HG03520 (cell line): ENCODE measurements around the gene LIMA1.
"Not testable (repeated sequence)": the region's sequence is repeated elsewhere in the genome, so short reads cannot be mapped to it uniquely, and the experiment has no call there.

Experiments
- ATAC-seq: cut with Tn5 transposase; IDR thresholded peaks from one replicate; pipeline ENCODE4 v1.9.1; 2021; ENCODE audit warnings: mild to moderate bottlenecking, moderate library complexity; ENCODE audit not compliant: unreplicated experiment

Gene LIMA1

GRCh38 chr12:50283229-50283923, at the start of gene LIMA1:
LIMA1 (minus strand) TSS chr12:50283520; CDS start chr12:50248751, 34,769 bp downstream.
- peak; percentile 85 for ATAC-seq

DNA sequence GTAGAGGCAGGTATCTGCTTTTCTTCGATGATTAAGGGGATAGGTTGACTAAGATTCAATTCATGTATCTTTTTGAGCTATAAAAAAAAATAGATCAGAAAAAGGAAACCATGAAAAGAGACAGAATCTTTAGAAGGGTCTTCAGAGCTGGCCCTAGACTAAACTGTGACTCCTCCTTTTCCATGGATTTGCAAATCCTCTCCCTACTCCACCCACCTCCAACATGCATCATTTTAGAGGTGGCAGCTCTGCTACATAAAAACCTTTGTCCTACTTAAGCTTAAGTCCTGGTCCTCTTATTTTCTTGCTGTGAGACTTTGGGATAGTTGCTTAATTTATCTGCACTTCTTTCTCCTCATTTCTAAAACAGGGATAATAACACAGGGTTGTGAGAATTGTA, 48.4 kb upstream of the LIMA1 start:
- ATAC-seq = no peak

DNA sequence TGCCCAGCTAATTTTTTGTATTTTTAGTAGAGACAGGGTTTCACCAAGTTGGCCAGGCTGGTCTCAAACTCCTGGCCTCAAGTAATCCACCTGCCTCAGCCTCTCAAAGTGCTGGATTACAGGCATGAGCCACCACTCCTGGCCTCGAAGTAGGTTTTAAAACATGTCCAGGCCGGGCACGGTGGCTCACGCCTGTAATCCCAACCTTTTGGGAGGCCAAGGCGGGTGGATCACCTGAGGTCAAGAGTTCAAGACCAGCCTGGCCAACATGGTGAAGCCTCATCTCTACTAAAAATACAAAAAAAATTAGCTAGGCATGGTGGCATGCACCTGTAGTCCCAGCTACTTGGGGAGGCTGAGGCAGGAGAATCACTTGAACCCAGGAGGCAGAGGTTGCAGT, 45.3 kb upstream of the LIMA1 start:
- ATAC-seq = not testable (repeated sequence)

DNA sequence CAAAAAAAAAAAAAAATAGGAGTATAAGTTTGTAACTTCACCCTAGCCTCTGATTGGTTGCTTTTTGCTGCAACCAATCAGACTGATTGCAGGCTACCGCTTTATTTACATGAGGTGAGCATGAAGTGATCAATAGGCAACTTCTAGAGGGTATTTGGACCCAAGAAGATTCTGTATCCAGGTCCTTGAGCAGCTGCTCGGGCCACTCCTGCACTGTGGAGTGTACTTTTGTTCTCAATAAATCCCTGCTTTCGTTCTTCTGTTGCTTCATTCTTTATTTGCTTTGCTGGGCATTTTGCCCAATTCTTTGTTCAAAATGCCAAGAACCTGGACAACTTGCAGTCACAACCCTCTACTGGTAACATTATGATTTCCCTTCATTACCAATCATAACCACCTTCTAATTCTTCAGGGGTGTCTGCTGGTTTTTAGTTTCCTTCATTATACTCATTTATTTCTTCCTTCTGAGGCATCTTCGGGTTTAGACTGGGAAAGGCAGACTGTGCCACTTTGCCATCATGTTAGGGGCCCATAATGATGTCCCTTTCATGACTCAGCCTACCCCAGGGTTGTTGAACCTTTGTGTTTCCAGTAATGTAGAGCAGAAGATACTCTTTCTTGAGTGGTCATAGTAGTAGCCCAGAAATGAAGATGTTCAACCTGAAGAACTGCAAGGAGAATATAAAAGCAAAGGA, 43.4 kb upstream of the LIMA1 start:
- no peak for ATAC-seq

- ATAC-seq = no peak
Measured at GRCh38 chr12:50325890-50326391, 42.6 kb upstream of the LIMA1 start.

DNA sequence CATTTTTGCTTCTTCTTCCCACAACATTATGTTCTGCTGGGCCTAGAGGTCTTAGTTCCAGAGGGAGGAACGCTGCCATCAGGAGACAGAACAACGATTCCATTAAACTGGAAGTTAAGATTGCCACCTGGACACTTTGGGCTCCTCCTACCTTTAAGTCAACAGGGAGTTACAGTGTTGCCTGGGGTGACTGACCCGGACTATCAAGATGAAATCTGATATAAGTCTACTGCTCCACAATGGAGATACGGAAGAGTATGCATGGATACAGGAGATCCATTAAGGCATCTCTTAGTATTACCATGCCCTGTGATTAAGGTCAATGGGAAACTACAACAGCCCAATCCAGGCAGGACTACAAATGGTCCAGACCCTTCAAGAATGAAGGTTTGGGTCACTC, 41.5 kb upstream of the LIMA1 start:
- ATAC-seq = not testable (repeated sequence)

DNA sequence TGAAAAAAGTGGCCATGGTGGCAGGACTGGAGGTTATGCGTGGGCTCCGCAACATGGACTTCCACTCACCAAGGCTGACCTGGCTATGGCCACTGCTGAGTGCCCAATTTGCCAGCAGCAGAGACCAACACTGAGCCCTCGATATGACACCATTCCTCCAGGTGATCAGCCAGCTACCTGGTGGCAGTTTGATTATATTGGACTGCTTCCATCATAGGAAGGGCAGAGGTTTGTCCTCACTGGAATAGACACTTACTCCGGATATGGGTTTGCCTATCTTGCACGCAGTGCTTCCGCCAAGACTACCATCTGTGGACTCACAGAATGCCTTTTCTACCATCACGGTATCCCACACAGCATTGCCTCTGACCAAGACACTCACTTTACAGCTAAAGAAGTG, 40.8 kb upstream of the LIMA1 start:
- not testable (repeated sequence) for ATAC-seq

DNA sequence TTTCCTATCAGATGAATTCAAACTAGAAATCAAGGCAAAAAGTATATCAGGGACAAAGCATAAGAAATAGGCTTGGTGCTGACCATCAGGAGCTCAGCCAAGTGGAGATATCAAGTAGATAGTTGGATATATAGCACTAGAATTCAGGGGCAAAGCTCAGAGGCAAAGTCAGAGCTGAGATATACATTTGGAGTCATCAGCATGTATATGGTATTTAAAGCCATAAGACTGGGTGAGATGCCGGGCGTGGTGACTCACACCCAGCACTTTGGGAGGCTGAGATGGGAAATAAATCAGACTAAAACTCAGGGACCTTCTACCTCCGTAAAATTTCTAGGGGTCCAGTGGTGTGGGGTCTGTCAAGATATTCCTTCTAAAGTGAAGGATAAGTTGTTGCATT, 38.9 kb upstream of the LIMA1 start:
- ATAC-seq = no peak

GRCh38 chr12:50317203-50317602, 33.9 kb upstream of the LIMA1 start:
- no peak for ATAC-seq

DNA sequence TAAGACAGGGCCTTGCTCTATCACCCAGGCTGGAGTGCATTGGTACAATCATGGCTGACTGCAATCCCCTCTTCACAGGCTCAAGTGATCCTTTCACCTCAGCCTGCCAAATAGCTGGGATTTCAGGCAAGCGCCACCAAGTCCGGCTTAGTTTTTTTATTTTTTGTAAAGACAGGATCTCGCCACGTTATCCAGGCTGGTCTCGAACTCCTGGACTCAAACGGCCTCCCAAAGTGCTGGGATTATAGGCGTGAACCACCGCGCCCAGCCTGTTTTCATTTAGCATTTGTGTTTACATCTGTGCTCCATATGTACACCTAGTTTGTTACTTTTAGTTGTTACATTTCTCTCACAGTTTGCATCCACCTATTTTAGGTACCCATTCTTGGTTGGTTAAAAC, 32.5 kb upstream of the LIMA1 start:
- no peak for ATAC-seq

- ATAC-seq = no peak
Measured at GRCh38 chr12:50314636-50315312, 31.5 kb upstream of the LIMA1 start.

GRCh38 chr12:50313971-50314370, 30.7 kb upstream of the LIMA1 start:
- ATAC-seq = not testable (repeated sequence)

DNA sequence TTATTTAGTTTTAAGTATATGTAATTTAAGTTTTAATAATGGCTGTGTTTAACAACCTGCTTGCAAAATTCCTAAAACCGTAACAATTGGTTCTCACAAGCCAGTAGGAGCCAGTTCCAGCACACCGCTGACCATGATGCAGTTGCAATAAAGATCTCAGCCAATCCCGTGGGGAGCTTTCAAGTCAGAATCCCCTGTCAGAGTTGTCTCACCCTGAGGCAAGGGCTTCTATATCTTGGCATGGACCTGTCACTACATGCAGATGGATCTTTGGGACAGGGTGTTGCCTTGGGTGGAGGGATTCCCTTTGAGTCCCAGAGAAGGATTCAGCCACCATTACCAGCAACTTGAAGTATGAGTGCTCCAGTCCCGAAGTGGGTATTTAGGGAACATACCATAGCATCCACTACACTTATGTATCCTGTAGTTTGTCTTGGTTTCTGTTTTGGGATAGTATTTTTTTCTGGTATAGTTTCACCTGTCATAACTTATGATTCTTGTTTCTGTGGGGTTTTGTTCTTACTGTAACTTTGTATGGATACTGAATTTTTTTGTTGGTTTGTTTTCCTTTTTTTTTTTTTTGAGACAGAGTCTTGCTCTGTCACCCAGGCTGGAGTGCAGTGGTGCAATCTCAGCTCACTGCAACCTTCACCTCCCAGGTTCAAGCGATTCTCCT, 30.1 kb upstream of the LIMA1 start:
- no peak for ATAC-seq

DNA sequence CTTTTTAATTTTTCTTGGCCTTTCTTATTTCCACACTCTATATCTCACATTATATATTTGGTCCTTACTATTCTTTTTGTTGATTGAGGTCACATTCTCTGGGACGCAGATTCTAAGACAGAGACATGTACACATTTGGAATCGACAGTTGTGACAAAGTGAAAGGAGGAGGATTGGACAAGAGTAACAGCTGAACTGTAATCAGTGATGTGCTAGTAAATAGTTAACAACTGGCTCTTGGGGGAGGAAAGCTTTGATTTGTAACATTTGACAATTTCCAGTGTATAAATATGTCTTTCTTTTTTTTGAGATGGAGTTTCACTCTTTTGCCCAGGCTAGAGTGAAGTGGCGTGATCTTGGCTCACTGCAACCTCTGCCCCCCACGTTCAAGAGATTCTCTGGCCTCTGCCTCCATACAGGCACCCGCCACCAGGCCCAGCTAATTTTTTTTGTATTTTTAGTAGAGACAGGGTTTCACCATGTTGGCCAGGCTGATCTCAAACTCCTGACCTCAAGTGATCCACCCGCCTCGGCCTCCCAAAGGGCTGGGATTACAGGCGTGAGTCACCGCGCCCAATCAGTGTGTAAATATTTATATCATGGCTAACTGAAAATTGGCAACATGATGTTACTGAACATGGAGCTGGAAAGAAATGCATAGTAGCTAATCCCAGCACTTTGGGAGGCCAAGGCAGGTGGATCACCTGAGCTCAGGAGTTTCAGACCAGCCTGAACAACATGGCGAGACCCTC, 28.7 kb upstream of the LIMA1 start:
- not testable (repeated sequence) for ATAC-seq

DNA sequence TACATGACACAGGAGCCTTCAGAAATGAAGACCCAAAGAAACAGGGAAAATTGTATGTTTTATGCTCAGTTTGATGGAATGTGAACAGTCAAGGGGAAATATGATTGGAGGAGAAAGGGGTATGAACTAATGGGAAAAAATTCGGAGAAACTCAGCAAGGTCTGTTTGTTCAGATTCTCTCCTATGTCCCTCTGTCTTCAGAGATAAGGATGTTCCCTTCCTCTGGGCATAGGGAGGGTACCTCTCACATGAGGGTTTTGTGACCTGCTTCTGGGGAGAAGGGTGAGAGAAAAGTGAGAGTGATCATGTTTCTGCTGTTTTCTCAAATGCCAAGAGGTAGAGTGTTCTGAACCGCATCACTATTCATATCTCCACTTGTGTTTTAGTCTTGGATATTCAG, 26.6 kb upstream of the LIMA1 start:
- ATAC-seq = no peak

GRCh38 chr12:50302686-50303085, 19.4 kb upstream of the LIMA1 start:
- no peak for ATAC-seq

- ATAC-seq = no peak
Measured at GRCh38 chr12:50297996-50298395, 14.7 kb upstream of the LIMA1 start.

GRCh38 chr12:50297027-50297426, 13.7 kb upstream of the LIMA1 start:
- no peak for ATAC-seq

DNA sequence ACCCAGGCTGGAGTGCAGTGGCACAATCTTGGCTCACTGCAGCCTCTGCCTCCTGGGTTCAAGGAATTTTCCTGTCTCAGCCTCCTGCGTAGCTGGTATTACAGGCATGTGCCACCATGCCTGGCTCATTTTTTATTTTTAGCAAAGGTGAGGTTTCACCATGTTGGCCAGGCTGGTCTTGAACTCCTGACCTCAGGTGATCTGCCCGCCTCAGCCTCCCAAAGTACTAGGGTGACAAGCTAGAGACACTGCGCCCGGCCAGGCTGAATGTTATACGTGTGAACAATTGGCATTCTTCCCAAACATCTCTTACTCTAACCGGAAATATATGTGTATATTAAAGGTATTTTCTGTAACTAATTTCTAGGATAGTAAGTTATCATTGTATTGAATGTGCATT, 13.2 kb upstream of the LIMA1 start:
- ATAC-seq = no peak

- no peak for ATAC-seq
Measured at GRCh38 chr12:50291377-50291776, 8.1 kb upstream of the LIMA1 start.

DNA sequence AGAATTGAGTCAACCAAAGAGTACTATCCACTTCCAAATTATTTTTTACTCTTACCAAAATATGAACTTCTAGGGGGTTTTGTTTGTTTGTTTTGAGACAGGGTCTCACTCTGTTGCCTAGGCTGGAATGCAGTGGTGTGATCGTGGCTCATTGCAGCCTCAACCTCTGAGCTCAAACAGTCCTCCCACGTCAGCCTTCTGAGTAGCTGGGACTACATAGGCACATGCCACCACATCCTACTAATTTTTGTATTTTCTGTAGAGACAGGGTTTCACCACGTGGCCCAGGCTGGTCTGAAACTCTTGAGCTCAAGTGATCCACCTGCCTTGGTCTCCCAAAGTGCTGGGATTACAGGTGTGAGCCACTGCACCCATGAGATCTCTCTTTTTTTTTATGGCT, 7.4 kb upstream of the LIMA1 start:
- ATAC-seq = not testable (repeated sequence)
